Neural progenitor cell (in vitro differentiated cells): Measurements from ENCODE around the gene SMARCC1. TPM values are rescaled to one million over a fixed set of nuclear protein-coding genes. Genes with fewer than 3 reads are reported as not detected.
"Not testable (repeated sequence)": the region's sequence is repeated elsewhere in the genome, so short reads cannot be mapped to it uniquely, and the experiment has no call there.

ENCODE experiments used
- DNase-seq: peaks from one replicate; pipeline ENCODE4 v3.0.0-alpha.2; 2016; ENCODE audit warnings: low spot score
- H2AFZ ChIP-seq: fragments of 200-600 bp; sonication (generic); replicated peaks from 2 replicates; pipeline ENCODE4 v1.6.1; 2016; ENCODE audit warnings: antibody characterized with exemption
- H3F3A ChIP-seq: fragments of 200-600 bp; sonication (generic); 2 replicates; pipeline ENCODE4 v1.6.1; 2016; ENCODE audit warnings: antibody characterized with exemption, low read depth
- H3K27ac ChIP-seq: fragments of 200-600 bp; sonication (generic); 2 replicates; pipeline ENCODE4 v1.5.1; 2016; ENCODE audit warnings: mild to moderate bottlenecking
- H3K27me3 ChIP-seq: fragments of 200-600 bp; sonication (generic); 2 replicates; pipeline ENCODE4 v1.6.1; 2016; ENCODE audit warnings: mild to moderate bottlenecking, moderate library complexity
- H3K36me3 ChIP-seq: fragments of 200-600 bp; sonication (generic); 2 replicates; pipeline ENCODE4 v1.5.1; 2016
- H3K4me1 ChIP-seq: fragments of 200-600 bp; sonication (generic); 2 replicates; pipeline ENCODE4 v1.6.1; 2016; ENCODE audit warnings: mixed run types
- H3K4me2 ChIP-seq: fragments of 200-600 bp; sonication (generic); 2 replicates; pipeline ENCODE4 v1.6.1; 2016
- H3K4me3 ChIP-seq: fragments of 200-600 bp; sonication (generic); 2 replicates; pipeline ENCODE4 v1.5.1; 2016
- H3K79me2 ChIP-seq: fragments of 200-600 bp; sonication (generic); 2 replicates; pipeline ENCODE4 v1.6.1; 2016; ENCODE audit warnings: low read depth
- H3K9ac ChIP-seq: fragments of 200-600 bp; sonication (generic); 2 replicates; pipeline ENCODE4 v1.6.1; 2016
- H3K9me3 ChIP-seq: fragments of 200-600 bp; sonication (generic); 2 replicates; pipeline ENCODE4 v1.5.1; 2016; ENCODE audit warnings: low read depth
- H4K20me1 ChIP-seq: fragments of 200-600 bp; sonication (generic); 2 replicates; pipeline ENCODE4 v1.6.1; 2016; ENCODE audit warnings: low read depth
- H3K27ac Mint-ChIP-seq: 3 replicates; pipeline ENCODE4 v1.8.0; 2021; ENCODE audit warnings: mixed read lengths
- H3K27me3 Mint-ChIP-seq: 2 replicates; pipeline ENCODE4 v1.8.0; 2022; ENCODE audit warnings: low read depth, mild to moderate bottlenecking, inconsistent platforms, moderate library complexity, mixed read lengths; ENCODE audit not compliant: insufficient read depth
- H3K36me3 Mint-ChIP-seq: 3 replicates; pipeline ENCODE4 v1.8.0; 2021; ENCODE audit warnings: mixed read lengths
- H3K4me1 Mint-ChIP-seq: 3 replicates; pipeline ENCODE4 v1.8.0; 2021; ENCODE audit warnings: mixed read lengths
- H3K4me3 Mint-ChIP-seq: 3 replicates; pipeline ENCODE4 v1.8.0; 2021; ENCODE audit warnings: mild to moderate bottlenecking, moderate library complexity, mixed read lengths
- H3K9me3 Mint-ChIP-seq: 3 replicates; pipeline ENCODE4 v1.8.0; 2020; ENCODE audit warnings: mixed read lengths
- EZH2 ChIP-seq: fragments of 200-600 bp; sonication (generic); IDR thresholded peaks from 2 replicates; pipeline ENCODE4 v1.6.1; 2017; ENCODE audit warnings: antibody characterized with exemption, mild to moderate bottlenecking, moderate library complexity
- EZH2phosphoT487 ChIP-seq: fragments of 200-600 bp; sonication (generic); IDR thresholded peaks from 2 replicates; pipeline ENCODE4 v1.6.1; 2017; ENCODE audit warnings: antibody characterized with exemption
- total RNA-seq: library from RNA; depleted of rRNA; stranded (reverse); fragments of >200 nt; gene quantifications from 2 replicates; pipeline ENCODE4 v1.2.3, GENCODE V29; 2015; ENCODE audit warnings: low replicate concordance
- TF ChIP-seq, protein P1 (sequence below): fragments of 200-600 bp; sonication (generic); IDR thresholded peaks from 2 replicates; pipeline ENCODE4 v1.5.1; 2017; ENCODE audit warnings: antibody characterized with exemption, mild to moderate bottlenecking

Gene SMARCC1
- total RNA-seq, 1 donor from 2014 or later: 175 TPM

DNA sequence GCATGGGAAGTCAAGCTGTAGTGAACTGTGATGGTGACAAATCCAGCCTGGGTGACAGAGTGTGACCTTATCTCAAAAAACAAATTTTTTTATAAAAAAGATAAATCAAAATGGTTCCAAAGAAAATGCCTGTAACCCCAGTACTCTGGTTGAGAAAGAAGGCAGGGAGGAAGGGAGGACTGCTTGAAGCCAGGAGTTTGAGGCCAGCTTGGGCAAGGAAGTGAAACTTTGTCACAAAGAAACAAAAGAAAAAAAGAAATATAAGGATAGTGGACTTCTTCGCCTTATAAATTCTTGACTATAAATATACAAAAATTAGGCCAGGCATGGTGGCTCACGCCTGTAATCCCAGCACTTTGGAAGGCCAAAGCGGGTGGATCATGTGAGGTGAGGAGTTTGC is 34.1 kb downstream of the SMARCC1 start:
- no peaks in the 10 kb centered on the region for H3K9me3 Mint-ChIP-seq
- no peak overlapping the region for H3K4me2 ChIP-seq
- peaks cover 8% of the 10 kb centered on the region for H3K36me3 ChIP-seq
- H4K20me1 ChIP-seq: peaks cover 97% of the 10 kb centered on the region
- no peak overlapping the region for H3K4me3 ChIP-seq
- TF ChIP-seq, protein P1, sequence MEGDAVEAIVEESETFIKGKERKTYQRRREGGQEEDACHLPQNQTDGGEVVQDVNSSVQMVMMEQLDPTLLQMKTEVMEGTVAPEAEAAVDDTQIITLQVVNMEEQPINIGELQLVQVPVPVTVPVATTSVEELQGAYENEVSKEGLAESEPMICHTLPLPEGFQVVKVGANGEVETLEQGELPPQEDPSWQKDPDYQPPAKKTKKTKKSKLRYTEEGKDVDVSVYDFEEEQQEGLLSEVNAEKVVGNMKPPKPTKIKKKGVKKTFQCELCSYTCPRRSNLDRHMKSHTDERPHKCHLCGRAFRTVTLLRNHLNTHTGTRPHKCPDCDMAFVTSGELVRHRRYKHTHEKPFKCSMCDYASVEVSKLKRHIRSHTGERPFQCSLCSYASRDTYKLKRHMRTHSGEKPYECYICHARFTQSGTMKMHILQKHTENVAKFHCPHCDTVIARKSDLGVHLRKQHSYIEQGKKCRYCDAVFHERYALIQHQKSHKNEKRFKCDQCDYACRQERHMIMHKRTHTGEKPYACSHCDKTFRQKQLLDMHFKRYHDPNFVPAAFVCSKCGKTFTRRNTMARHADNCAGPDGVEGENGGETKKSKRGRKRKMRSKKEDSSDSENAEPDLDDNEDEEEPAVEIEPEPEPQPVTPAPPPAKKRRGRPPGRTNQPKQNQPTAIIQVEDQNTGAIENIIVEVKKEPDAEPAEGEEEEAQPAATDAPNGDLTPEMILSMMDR: no peak
- TF ChIP-seq EZH2 (no peak), EZH2phosphoT487 (no peak)
- no peak overlapping the region for H3K27ac ChIP-seq
- no peak overlapping the region for H2AFZ ChIP-seq
- no peaks in the 10 kb centered on the region for H3K27me3 ChIP-seq
- H3F3A ChIP-seq: peaks cover 32% of the 10 kb centered on the region
- DNase-seq: no peak
- no peaks in the 10 kb centered on the region for H3K4me1 Mint-ChIP-seq
- H3K9me3 ChIP-seq: no peaks in the 10 kb centered on the region
- no peaks in the 10 kb centered on the region for H3K4me1 ChIP-seq
- H3K79me2 ChIP-seq: peaks cover 100% of the 10 kb centered on the region
- H3K4me3 Mint-ChIP-seq: no peak overlapping the region
- no peak overlapping the region for H3K9ac ChIP-seq
- peaks cover 23% of the 10 kb centered on the region for H3K36me3 Mint-ChIP-seq
- H3K27ac Mint-ChIP-seq: no peak overlapping the region
- no peaks in the 10 kb centered on the region for H3K27me3 Mint-ChIP-seq

DNA sequence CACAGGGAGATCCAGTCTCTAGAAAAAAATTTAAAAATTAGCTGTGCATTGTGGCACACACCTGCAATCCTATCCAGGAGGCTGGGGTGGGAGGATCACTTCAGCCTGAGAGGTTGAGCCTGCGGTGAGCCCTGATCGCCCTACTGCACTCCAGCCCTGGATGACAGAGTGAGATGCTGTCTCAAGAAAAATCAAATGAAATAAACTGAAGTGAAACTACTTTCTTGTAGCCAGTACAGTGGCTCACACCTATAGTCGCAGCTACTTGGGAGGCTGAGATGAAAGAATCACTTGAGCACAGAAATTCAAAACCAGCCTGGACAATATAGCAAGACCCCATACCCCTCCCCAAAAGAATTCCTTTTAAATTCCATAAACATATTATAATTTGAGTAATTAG is 35.4 kb downstream of the SMARCC1 start:
- H3K9ac ChIP-seq: no peak overlapping the region
- no peak for DNase-seq
- H2AFZ ChIP-seq: no peak overlapping the region
- H3K27me3 Mint-ChIP-seq: no peaks in the 10 kb centered on the region
- H3K4me3 ChIP-seq: no peak overlapping the region
- H3K4me1 ChIP-seq: no peaks in the 10 kb centered on the region
- no peak overlapping the region for H3K4me2 ChIP-seq
- peaks cover 100% of the 10 kb centered on the region for H3K79me2 ChIP-seq
- H3F3A ChIP-seq: peaks cover 33% of the 10 kb centered on the region
- H3K9me3 ChIP-seq: no peaks in the 10 kb centered on the region
- H3K9me3 Mint-ChIP-seq: no peaks in the 10 kb centered on the region
- H3K4me3 Mint-ChIP-seq: no peak overlapping the region
- H3K27ac Mint-ChIP-seq: no peak overlapping the region
- no peaks in the 10 kb centered on the region for H3K4me1 Mint-ChIP-seq
- no peaks in the 10 kb centered on the region for H3K27me3 ChIP-seq
- peaks cover 8% of the 10 kb centered on the region for H3K36me3 ChIP-seq
- H3K27ac ChIP-seq: no peak overlapping the region
- TF ChIP-seq EZH2phosphoT487 (no peak), EZH2 (no peak)
- TF ChIP-seq, protein P1: no peak
- H3K36me3 Mint-ChIP-seq: peaks cover 20% of the 10 kb centered on the region
- H4K20me1 ChIP-seq: peaks cover 98% of the 10 kb centered on the region

DNA sequence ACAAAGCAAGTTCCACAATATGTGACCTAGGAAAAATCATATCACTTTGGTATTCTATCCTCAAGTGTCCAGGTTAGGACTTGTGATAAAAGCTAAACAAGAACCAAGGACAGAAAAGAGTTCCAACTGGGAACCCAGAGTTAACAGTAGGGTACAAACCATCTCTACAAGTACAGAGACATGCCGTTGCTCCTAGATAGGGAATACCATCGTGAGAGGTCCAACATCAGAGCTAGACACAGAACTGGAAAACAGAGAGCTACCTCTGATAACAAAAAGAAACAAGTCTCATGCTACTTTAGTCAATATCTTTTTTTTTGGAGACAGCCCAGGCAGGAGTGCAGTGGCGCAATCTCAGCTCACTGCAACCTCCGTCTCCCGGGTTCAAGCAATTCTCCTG is 37.8 kb downstream of the SMARCC1 start:
- H3K4me2 ChIP-seq: no peak overlapping the region
- no peaks in the 10 kb centered on the region for H3K27me3 ChIP-seq
- Mint-ChIP-seq H3K4me3 (no peak overlapping the region), H3K27me3 (no peaks in the 10 kb centered on the region), H3K36me3 (peaks cover 20% of the 10 kb centered on the region), H3K27ac (no peak overlapping the region), H3K9me3 (no peaks in the 10 kb centered on the region), H3K4me1 (no peaks in the 10 kb centered on the region)
- H3K27ac ChIP-seq: no peak overlapping the region
- no peaks in the 10 kb centered on the region for H3K4me1 ChIP-seq
- peaks cover 35% of the 10 kb centered on the region for H3F3A ChIP-seq
- no peak for DNase-seq
- no peak for TF ChIP-seq EZH2phosphoT487
- no peak for TF ChIP-seq EZH2
- TF ChIP-seq, protein P1: no peak
- H3K9ac ChIP-seq: no peak overlapping the region
- H3K36me3 ChIP-seq: peaks cover 8% of the 10 kb centered on the region
- H3K79me2 ChIP-seq: peaks cover 100% of the 10 kb centered on the region
- H3K9me3 ChIP-seq: no peaks in the 10 kb centered on the region
- H3K4me3 ChIP-seq: no peak overlapping the region
- H4K20me1 ChIP-seq: peaks cover 97% of the 10 kb centered on the region
- H2AFZ ChIP-seq: no peak overlapping the region

DNA sequence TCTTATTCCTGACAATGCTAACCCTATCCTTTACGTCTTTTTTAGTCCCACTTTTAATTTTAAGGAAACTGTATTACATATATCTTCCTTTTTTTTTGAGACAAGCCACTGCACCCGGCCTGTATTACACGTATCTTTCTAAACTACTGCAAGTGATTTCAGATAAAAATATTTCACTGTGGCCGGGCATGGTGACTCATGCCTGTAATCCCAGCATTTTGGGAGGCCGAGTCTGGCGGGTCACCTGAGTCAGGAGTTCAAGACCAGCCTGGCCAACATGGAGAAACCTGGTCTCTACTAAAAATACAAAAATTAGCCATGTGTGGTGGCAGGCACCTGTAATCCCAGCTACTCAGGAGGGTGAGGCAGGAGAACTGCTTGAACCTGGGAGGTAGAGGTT is 38.3 kb downstream of the SMARCC1 start:
- peaks cover 97% of the 10 kb centered on the region for H4K20me1 ChIP-seq
- not testable (repeated sequence) for H3K9ac ChIP-seq, H3K27me3 ChIP-seq, H3K27ac ChIP-seq, H3K27me3 Mint-ChIP-seq, DNase-seq, H3K36me3 ChIP-seq, H3K4me1 Mint-ChIP-seq, H3K4me3 ChIP-seq, H3K9me3 Mint-ChIP-seq, H2AFZ ChIP-seq, H3K4me2 ChIP-seq, H3K9me3 ChIP-seq, H3K4me3 Mint-ChIP-seq, H3K4me1 ChIP-seq, H3K27ac Mint-ChIP-seq
- H3F3A ChIP-seq: peaks cover 34% of the 10 kb centered on the region
- H3K79me2 ChIP-seq: peaks cover 100% of the 10 kb centered on the region
- peaks cover 20% of the 10 kb centered on the region for H3K36me3 Mint-ChIP-seq
